GM18502 (cell line): ENCODE results near the gene SEC24B.
"Not testable (repeated sequence)": the region's sequence is repeated elsewhere in the genome, so short reads cannot be mapped to it uniquely, and the experiment has no call there.

Experiments
- ATAC-seq: cut with Tn5 transposase; IDR thresholded peaks from one replicate; pipeline ENCODE4 v1.9.1; 2021; ENCODE audit warnings: mild to moderate bottlenecking; ENCODE audit not compliant: unreplicated experiment, poor library complexity

The SEC24B gene

GRCh38 chr4:109571494-109571893 lies 137.9 kb downstream of the SEC24B start:
- ATAC-seq = no peak

- no peak for ATAC-seq
Observed at GRCh38 chr4:109572154-109572553, 138.5 kb downstream of the SEC24B start.

- ATAC-seq = no peak
Observed at GRCh38 chr4:109574443-109574850, 140.8 kb downstream of the SEC24B start.

DNA sequence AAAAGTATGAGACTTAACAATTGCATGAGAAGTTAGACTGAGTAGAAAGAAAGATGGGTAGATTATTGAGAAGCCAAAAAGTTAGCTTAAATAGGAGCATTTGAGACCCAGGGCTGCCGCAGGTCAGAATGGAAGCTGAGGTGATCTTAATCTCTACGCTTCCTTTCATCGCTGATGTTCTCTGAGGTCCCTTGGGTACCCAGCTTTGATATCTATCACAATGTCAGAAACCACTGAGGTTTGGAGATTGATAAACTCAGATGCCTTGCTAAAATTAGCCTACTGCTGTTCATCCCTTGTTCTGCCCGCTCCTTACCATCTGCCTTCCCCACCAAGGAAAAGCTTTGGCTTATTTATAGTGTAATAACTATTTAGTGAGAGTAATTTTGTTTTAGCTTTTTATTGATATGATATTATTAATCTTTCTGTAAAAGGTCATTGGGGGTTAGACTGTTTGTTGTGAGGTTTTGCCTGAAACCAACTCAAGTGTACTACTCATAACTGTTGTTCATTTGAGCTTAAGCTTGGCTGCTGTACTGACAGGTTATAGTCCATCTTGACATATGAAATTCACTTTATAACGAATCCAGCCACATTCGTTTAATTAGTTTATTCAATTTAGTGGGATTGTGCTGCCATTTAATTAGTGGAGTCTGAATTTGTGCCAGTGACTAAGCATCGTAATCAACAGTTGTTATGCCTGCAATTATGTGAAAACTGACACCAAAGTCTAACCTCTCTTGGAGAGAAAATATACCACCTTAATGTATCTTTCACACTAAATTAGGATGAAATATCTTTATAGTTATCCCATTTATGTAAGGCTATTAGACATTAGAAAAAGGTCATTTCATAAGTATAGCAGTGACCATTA lies 141.6 kb downstream of the SEC24B start:
- no peak for ATAC-seq

DNA sequence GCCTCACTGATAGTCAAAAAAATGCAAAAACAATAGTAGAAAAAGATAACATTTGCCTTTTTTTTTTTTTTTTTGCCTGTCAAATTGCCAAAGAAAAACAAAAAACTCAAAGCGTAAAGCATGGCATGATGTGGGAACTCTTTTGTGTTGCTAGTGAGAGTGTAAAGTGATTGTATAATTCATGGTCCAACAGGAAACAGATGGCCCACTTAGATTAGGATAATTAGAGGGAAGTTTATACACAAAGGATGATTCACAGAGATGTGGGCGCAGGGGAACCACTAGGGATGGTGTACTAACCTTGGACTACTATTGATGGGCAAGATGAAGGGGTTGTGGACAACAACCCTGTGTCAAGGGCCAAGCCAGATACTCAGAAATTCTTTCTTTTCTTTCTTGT lies 142.8 kb downstream of the SEC24B start:
- ATAC-seq = no peak

DNA sequence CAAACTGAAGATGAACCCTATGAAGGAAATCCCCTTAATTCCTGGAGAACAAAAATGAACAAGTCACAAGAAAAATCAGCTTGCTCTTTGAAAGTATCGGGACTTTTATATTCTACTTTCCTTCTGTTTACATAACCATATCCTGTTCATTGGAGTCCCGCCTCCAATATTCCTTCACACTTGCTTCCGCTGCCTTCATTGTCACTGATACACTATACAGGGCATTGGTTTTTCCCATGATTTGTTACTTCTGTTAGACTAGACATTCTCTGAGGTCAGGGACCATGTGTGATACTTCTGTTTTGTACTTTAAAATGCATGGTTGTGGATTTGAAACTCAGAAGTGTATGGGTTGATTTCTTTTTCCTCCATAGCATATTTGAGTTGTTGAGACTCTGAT lies 145.2 kb downstream of the SEC24B start:
- no peak for ATAC-seq

- not testable (repeated sequence) for ATAC-seq
Observed at GRCh38 chr4:109579997-109580396, 146.4 kb downstream of the SEC24B start.

GRCh38 chr4:109588176-109588575 lies 154.6 kb downstream of the SEC24B start:
- peak; percentile 99 for ATAC-seq

DNA sequence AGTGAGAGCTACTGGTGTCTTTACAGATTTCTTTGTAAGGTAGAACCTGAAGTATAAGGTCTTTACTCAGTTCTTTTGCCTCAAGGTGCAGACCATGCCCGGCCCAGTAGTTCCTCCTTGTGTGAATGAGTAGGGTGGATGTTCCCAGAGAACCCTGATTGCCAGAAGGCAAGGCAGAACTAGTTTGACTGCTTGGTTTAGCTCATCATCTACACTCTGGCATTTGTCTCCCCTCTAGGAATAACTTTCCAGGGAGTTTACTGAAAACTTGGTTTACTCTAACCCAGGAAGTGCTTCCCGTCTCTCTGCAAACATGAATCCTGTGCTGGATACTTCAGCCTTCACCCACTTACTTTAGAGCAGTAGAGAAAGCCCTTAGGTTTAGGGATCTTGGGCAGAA lies 155.5 kb downstream of the SEC24B start:
- no peak for ATAC-seq

DNA sequence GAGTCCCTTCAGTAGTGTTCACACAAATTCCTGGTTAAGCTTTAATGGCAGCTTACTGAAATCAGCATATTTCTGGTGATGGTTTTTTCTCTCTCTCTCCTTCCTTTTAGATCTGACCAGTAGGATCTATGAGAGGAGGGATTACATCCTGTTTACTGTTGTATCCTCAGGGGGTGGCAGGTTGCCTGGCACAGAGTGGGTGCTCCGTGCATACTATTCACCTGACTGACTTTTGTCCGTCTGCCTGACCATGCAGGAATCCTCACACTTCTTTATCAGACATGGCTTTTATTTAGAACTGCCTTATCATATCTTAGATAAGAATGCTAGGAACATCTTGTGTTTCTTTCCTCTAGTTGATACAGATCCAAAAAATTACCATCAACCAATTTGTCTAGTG lies 156.0 kb downstream of the SEC24B start:
- ATAC-seq = no peak
